ENCODE results near the gene TNN.

DNA sequence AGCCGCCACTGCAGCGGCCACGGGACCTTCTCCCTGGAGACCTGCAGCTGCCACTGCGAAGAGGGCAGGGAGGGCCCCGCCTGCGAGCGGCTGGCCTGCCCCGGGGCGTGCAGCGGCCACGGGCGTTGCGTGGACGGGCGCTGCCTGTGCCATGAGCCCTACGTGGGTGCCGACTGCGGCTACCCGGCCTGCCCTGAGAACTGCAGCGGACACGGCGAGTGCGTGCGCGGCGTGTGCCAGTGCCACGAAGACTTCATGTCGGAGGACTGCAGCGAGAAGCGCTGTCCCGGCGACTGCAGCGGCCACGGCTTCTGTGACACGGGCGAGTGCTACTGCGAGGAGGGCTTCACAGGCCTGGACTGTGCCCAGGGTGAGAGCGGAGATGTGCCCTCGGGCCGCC is 11.7 kb downstream of the TNN start:
- TF ChIP-seq, protein P1, sequence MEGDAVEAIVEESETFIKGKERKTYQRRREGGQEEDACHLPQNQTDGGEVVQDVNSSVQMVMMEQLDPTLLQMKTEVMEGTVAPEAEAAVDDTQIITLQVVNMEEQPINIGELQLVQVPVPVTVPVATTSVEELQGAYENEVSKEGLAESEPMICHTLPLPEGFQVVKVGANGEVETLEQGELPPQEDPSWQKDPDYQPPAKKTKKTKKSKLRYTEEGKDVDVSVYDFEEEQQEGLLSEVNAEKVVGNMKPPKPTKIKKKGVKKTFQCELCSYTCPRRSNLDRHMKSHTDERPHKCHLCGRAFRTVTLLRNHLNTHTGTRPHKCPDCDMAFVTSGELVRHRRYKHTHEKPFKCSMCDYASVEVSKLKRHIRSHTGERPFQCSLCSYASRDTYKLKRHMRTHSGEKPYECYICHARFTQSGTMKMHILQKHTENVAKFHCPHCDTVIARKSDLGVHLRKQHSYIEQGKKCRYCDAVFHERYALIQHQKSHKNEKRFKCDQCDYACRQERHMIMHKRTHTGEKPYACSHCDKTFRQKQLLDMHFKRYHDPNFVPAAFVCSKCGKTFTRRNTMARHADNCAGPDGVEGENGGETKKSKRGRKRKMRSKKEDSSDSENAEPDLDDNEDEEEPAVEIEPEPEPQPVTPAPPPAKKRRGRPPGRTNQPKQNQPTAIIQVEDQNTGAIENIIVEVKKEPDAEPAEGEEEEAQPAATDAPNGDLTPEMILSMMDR (IDR thresholded peaks at IDR 0.05), result no peak
- no peak for TF ChIP-seq POLR2A (IDR thresholded peaks at IDR 0.05)
